NK-92 treated with Interleukin-12 subunit alpha and Interleukin-12 subunit beta, amount 100 ng/mL, for 24 hours (cell line): ENCODE results near the gene DHRSX.
"Not testable (repeated sequence)": the region's sequence is repeated elsewhere in the genome, so short reads cannot be mapped to it uniquely, and the experiment has no call there.

Experiments used
- DNase-seq: peaks from one replicate; lab custom pipeline; 2025; lab: John Stamatoyannopoulos, UW

The DHRSX gene

DNA sequence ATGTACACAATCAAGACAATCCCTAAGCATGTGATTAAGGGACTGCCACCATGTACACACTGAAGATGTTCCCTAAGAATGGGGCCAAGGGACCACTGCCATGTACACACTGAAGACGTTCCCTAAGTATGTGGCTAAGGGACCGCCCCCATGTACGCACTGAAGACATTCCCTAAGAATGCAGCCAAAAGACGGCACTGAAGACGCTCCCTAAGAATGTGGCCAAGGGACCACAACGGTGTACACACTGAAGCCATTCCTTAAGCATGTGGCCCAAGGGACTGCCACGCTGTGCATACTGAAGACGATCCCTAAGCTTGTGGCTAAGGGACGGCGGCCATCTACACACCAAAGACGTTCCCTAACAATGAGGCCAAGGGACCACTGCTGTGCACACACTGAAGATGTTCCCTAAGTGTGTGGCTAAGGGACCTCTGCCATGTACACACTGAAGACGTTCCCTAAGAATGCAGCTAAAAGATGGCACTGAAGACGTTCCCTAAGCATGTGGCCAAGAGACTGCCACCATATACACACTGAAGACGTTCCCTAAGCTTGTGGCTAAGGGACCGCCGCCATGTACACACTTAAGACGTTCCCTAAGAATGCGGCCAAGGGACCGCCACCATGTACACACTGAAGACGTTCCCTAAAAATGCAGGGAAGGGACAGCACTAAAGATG lies 26.4 kb downstream of the DHRSX start:
- DNase-seq: no peak

GRCh38 chrX:2473064-2473463 lies 27.7 kb downstream of the DHRSX start:
- DNase-seq: not testable (repeated sequence)

DNA sequence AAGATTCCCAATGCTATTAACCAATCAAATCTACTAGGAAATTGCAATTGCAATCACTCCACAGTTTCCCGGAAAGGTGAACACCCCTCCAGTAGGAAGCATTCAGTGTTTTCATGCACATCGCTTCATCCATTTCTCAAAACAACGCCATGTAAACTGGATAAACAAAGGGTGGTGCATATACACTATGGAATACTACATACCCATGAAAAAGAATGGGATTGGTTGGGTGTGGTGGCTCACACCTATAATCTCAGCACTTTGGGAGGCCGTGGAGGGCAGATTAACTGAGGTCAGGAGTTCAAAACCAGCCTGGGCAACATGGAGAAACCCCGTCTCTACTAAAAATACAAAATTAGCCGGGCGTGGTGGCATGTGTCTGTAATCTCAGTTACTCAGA lies 29.1 kb downstream of the DHRSX start:
- DNase-seq: no peak

- not testable (repeated sequence) for DNase-seq
These were observed 29.6 kb downstream of the DHRSX start for GRCh38 chrX:2471126-2471525.

DNA sequence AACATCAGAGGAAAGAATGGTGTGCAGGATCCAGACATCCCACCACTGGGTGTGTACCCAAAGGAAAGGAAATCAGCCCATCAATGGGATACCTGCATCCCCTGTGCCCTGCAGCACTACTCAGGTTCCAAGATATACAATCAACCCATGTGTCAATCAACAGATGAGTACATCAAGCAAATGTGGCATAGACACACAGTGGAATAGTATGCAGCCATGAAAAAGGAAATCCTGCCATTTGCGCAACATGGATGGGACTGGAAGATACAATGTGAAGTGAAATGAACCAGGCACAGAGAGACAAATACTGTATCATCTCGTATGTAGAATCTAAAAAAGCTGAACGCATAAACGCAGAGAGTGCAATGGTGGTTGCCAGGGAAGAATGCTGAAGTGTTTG lies 30.9 kb downstream of the DHRSX start:
- not testable (repeated sequence) for DNase-seq

DNA sequence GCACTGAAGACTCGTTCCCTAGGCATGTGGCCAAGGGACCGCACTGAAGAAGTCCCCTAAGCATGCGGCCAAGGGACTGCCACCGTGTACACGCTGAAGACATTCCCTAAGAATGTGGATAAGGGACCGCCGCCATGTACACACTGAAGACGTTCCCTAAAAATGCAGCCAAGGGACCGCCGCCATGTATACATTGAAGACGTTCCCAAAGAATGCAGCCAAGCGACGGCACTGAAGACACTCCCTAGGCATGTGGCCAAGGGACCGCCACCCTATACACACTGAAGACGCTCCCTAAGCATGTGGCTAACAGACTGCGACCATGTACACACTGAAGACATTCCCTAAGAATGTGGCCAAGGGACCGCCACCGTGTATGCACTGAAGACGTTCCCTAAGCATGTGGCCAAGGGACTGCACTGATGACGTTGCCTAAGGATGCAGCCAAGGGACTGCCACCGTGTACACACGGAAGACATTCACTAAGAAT lies 31.5 kb downstream of the DHRSX start:
- no peak for DNase-seq

DNA sequence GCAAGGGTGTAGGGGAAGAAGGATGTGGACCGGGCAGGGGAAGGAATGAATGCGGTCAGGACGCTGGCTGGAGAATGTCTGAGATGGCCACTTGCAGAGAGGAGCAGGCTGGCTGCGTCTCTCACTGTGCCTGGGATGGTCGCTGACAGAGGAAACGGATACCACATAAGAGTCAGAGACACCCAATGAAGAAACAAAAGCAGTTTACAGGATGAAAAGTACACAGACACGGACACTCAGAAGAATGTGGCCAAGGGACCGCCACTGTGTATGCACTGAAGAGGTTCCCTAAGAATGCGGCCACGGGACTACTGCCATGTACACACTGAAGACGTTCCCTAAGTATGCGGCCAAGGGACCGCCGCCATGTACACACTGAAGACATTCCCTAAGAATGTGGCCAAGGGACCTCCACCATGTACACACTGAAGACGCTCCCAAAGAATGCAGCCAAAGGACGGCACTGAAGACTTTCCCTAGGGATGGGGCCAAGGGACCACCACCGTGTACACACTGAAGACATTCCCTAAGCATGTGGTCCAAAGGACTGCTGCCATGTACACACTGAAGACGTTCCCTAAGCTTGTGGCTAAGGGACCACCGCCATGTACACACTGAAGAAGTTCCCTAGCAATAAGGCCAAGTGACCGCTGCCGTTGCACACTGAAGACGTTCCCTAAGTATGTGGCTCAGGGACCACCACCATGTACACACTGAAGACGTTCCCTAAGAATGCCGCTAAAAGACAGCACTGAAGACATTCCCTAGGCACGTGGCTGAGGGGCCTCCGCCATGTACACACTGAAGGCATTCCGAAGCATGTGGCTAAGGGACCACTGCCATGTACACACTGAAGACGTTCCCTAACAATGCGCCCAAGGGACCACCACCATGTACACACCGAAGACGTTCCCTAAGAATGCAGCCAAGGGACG lies 32.2 kb downstream of the DHRSX start:
- DNase-seq: no peak

- DNase-seq: no peak
These were observed 33.7 kb downstream of the DHRSX start for GRCh38 chrX:2466876-2467656.

GRCh38 chrX:2464677-2465166 lies 36.1 kb downstream of the DHRSX start:
- DNase-seq: no peak

GRCh38 chrX:2463973-2464676 lies 36.7 kb downstream of the DHRSX start:
- DNase-seq: no peak

DNA sequence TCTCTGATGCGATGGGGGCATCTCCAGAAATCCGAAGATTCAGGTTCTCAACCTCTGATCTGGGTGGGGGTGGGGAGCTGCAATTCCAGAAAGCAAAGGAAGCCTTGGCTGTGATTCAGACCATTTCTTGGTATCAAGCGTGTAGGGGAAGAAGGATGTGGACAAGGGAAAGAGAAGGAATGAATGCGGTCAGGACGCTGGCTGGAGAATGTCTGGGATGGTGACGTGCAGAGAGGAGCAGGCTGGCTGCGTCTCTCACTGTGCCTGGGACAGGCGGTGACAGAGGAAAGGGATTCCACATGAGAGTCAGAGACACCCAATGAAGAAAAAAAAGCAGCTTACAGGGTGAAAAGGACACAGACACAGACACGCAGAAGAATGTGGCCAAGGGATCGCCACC lies 37.3 kb downstream of the DHRSX start:
- DNase-seq: not testable (repeated sequence)

DNA sequence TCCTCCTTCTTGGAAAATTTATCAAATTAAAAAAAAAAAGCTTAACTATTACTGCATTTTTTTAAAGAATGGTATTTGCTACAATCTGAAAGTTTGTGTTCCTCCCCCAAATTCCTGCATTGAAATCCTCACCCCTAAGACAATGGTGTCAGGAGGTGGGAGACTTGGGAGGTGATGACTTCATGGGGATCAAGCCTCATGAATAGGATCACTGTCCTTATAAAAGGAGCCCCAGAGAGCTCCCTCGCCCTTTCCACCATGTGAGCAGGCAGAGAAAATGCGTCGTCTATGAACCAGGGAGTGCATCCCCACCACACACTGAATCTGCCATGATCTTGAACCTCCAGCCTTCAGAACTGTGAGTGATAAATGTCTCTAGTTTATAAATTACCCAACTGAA lies 38.0 kb downstream of the DHRSX start:
- no peak for DNase-seq

DNA sequence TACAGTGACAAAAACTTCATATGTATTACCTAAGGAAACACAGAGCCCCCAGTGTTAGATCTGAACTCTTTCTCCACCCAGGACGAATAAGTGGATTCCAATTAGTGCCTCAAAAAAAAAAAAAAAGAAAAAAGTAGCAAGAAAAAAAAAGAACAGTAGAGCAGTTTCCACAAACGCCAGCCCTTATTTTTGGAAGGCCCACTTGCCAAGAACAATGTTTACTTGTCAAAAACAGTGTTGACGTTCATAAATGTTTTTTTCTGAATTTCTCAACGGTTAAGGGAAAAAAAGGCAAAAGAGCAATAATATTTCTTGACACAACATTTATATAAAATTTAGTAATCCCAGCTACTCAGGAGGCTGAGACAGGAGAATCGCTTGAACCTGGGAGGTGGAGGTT lies 38.7 kb downstream of the DHRSX start:
- DNase-seq: no peak

DNA sequence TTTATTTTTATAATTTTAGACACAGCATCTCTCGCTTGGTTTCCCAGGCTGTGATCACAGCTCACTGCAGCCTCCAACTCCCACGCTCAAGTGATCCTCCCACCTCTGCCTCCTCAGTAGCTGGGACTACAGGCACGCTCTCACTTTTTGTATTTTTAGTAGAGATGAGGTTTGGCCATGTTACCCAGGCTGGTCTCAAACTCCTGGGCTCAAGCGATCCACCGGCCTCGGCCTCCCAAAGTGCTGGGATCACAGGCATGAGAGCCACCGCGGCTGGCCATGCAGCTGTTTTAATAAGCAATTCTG lies 39.1 kb downstream of the DHRSX start:
- DNase-seq: no peak

GRCh38 chrX:2460821-2461710 lies 39.7 kb downstream of the DHRSX start:
- DNase-seq: not testable (repeated sequence)

DNA sequence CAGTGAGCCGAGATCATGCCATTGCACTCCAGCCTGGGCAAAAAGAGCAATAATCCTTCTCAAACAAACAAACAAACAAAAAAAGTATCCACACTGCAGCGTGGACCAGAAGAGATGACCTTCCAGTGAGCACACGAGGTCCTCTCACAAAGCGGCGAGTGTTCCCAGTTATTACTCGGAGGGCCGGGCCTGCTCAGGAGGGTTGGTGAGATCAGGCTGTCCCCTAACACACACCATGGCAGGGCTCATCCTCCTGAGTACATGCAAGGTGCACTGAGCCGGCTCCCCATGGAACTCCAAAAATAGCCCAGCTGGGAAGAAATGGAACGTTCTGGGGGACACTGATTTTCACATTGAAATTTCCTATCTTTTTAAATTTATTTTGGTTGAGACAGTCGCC lies 40.7 kb downstream of the DHRSX start:
- DNase-seq: not testable (repeated sequence)

DNA sequence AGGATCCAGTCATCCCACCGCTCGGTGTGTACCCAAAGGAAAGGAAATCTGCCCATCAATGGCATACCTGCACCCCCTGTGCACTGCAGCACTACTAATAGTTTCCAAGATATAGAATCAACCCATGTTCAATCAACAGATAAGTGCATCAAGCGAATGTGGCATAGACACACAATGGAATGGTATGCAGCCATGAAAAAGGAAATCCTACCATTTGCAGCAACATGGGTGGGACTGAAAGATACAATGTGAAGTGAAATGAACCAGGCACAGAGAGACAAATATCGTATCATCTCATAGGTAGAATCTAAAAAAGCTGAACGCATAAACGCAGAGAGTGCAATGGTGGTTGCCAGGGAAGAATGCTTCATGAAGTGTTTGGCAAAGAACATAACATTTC lies 42.5 kb downstream of the DHRSX start:
- no peak for DNase-seq

- no peak for DNase-seq
These were observed 43.3 kb downstream of the DHRSX start for GRCh38 chrX:2457289-2458133.

GRCh38 chrX:2456091-2456490 lies 44.7 kb downstream of the DHRSX start:
- DNase-seq: not testable (repeated sequence)

DNA sequence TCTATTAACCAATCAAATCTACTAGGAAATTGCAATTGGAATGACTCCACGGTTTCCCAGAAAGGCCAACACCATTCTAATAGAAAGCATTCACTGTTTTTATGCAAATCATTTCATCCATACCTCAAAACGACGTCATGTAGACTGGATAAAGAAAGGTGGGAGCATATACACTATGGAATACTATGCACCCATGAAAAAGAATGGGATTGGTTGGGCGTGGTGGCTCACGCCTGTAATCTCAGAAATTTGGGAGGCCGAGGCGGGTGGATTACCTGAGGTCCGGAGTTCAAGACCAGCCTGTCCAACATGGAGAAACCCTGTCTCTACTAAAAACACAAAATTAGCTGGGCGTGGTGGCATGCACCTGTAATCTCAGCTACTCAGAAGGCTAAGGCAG lies 46.2 kb downstream of the DHRSX start:
- DNase-seq: not testable (repeated sequence)
